Measurements from ENCODE around the gene RELB.
"Not testable (repeated sequence)": the region's sequence is repeated elsewhere in the genome, so short reads cannot be mapped to it uniquely, and the experiment has no call there.

Gene RELB, protein sequence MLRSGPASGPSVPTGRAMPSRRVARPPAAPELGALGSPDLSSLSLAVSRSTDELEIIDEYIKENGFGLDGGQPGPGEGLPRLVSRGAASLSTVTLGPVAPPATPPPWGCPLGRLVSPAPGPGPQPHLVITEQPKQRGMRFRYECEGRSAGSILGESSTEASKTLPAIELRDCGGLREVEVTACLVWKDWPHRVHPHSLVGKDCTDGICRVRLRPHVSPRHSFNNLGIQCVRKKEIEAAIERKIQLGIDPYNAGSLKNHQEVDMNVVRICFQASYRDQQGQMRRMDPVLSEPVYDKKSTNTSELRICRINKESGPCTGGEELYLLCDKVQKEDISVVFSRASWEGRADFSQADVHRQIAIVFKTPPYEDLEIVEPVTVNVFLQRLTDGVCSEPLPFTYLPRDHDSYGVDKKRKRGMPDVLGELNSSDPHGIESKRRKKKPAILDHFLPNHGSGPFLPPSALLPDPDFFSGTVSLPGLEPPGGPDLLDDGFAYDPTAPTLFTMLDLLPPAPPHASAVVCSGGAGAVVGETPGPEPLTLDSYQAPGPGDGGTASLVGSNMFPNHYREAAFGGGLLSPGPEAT

GRCh38 chr19:45001087-45001739 lies at the start of gene RELB:
TSS of gene RELB (plus strand) at chr19:45001464. CDS start at chr19:45001580, 116 bp downstream.
- DNase-seq = peak; percentile 53

DNA sequence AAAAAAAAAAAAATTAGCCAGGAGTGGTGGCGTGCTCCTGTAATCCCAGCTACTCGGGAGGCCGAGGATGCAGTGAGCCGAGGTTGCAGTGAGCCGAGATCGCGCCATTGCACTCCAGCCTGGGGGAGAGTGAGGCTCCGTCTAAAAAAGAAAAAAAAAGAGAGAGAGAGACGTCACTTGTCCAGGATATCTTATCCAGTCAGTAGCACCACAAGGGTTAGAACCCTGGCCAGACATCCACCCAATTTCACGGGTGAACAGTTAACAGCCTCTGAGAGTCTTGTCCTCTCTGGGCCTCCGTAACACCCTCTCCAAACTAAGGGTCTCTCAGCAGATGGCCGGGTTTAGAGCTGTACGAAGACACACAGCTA lies 47.0 kb upstream of the RELB start:
- DNase-seq = no peak

GRCh38 chr19:44954649-44955504 lies 46.4 kb upstream of the RELB start, which contains the start of gene CLPTM1:
TSS of gene CLPTM1 (plus strand) at chr19:44955380. CDS start at chr19:44955396, 16 bp downstream.
- DNase-seq = peak; percentile 87

DNA sequence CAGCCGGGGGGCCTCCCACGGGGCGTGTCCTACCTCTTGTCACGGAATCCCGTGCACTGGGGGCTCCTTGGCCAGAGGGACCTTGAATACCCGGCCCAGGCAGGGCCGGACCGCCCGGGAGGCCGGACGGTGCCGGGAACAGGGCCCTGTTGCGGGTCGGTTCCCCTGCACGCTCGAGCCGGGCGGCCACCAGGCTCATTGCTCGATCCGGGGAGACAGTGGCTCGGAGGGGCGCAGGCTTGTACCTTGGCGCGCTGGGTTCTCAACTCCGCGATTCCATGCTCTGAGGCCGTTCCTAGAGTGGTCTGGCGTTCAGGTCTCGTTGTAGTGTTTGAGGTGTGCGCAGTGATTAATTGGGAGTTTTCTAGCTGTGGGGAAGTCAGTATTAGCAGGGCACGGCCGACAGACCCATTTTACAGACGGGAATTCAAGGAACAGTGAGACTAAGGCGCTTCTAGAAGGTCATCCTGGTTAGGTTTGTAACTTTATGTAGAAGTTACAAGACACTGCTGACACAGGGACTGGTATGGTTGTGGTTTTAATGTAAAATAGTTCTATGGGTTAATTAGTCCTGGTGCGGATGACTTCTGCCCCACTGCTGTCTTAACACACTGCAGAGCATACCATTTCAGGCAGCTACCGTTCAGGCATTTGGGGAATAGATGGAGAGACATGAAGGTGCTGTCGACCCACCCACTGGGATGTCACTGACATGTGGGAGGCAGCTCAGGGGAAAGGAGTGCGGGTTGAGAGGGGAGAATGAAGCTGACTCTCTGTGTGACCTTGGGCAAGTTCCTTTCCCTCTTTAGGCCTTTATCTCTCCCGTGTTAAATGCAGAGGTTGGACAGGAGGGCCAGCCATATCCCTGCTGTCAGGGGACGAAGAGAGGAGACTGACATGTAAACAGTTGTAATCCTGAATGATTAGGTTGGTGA lies 45.5 kb upstream of the RELB start:
- no peak for DNase-seq

DNA sequence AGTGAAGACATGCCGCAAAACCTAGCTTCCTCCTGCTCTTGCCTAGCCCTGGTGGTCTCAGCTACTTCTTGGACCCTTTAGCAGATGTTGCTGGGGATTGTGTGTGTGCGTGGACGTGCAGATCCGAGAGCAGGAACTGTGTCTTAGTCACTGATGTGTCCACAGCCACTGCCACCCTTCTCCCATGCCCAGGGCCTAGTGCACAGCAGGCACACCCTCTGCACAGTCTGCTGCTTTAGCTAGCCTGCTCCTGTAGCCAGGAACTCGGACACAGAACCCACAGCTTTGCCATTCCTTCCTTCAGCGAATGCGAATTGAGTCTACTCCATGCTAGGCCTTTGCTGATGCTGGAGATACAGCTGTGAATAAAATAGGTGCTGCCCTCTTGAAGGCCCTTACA lies 43.7 kb upstream of the RELB start:
- no peak for DNase-seq

- no peak for DNase-seq
These were observed 43.2 kb upstream of the RELB start for GRCh38 chr19:44958090-44958489.

- DNase-seq = no peak
These were observed 41.6 kb upstream of the RELB start for GRCh38 chr19:44959691-44960090.

DNA sequence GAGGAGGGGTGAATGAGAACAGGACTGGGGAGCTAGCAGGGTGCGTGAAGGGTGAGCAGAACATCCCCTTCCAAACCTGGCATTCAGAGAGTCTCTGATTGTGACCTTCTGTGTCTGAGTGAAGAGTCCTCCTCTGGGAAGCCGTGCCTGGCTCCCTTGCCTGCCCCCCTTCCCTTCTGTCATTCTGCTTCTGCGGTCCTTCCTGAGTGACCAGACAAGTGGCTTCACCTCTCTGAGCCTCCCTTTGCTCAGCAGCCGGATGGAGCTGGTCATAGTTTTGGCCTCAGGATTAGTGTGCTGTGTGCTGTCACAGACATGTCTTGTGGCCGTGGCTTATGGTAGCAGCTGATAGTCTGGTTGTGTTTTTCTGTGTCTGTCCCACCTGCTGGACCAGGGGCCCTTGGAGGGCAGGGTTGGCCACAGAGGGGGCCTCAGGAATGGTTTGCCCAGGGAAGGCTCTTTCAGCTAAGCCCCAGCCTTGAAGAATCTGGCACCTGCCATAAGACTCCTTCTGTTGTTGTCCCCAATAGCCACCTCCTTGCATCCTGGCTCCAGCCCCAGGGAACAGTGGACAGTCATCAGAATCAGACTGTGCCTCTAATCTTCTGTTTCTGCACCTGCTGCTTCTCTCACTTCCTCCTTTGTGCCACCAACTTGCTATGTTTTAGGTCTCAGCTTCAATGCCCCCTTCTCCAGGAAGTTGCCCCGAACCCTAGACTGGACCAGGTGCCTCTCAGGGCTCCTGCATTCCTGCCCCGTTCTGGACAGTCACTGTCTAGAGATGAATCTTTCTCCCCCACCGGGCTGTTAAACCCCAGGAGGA lies 40.1 kb upstream of the RELB start:
- DNase-seq = no peak

DNA sequence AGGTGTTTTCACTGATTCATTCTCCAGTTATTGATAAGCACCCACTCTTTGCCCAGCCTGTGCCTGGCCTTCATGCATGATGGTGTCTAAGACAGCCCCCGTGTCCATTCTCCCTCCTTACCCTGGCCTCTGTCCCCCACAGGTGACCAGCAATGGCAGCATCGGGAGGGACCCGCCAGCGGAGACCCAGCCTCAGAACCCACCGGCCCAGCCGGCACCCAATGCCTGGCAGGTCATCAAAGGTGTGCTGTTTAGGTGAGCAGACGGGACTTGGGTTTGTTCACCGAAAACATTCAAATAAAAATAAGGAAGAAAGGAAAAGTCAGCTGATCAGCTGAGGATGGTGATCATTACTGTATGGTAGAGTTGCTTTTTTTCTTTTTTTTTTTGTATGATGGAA lies 39.4 kb upstream of the RELB start:
- DNase-seq = no peak

DNA sequence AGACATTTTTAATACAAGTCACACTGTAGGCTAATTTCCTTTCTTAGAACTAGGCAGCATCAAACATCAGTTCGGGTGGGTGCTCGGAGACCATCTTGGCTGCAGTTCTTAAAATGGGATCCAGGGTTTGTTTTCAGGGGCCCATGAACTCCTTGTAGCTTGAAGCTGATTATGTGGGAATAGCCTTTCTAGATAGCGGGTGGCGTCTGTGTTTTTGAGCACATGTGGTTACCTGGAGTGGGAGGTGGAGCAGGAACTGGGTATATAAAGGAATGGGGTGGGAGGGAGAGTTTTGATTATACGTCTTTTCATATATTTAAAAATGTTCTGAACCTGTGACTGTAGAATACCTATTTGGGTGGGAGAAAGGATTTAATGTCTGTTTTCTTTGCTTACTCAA lies 33.1 kb upstream of the RELB start:
- DNase-seq = no peak

GRCh38 chr19:44968670-44969069 lies 32.6 kb upstream of the RELB start:
- no peak for DNase-seq

DNA sequence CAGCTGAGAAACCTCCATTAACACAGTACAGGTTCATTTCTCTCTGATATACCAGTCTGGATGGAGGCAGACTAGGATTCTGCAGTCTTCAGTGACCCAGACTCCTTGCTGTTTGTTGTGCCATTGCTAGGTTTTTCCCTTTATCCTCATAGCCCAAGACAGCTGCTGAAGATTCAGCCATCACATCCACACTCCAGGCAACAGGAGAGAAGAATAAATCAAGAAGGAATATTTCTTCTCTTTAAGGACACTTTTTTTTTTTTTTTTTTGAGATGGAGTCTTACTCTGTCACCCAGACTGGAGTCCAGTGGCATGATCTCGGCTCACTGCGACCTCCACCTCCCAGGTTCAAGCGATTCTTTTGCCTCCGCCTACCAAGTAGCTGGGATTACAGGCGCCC lies 31.8 kb upstream of the RELB start:
- DNase-seq = no peak

- DNase-seq = not testable (repeated sequence)
These were observed 29.8 kb upstream of the RELB start for GRCh38 chr19:44971451-44971850.

GRCh38 chr19:44972802-44973201 lies 28.5 kb upstream of the RELB start:
- no peak for DNase-seq

GRCh38 chr19:44973982-44974735 lies 27.1 kb upstream of the RELB start:
- DNase-seq = no peak

GRCh38 chr19:44974857-44975256 lies 26.4 kb upstream of the RELB start:
- no peak for DNase-seq

- no peak for DNase-seq
These were observed 25.8 kb upstream of the RELB start for GRCh38 chr19:44975444-44975843.

- DNase-seq = no peak
These were observed 17.3 kb upstream of the RELB start for GRCh38 chr19:44984005-44984404.

GRCh38 chr19:44985445-44985844 lies 15.8 kb upstream of the RELB start:
- no peak for DNase-seq

DNA sequence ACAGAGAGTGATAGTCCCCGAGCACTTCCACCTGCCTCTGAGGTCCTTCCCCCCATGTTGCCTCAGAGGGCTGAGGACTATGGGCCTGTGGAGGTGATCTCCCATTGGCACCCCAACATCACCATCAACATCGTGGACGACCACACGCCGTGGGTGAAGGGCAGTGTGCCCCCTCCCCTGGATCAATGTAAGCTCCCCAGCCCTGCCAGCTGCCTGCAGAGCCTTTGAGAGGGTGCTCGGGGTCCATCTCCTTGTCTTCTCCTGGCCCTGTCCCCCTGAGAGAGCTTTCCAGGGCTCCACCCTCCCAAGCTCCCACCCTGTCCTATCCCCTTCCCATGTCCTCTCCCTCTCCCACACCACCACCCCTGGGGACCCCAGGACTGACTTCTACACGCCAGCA lies 14.9 kb upstream of the RELB start:
- no peak for DNase-seq
